ENCODE measurements around the gene CYP27B1.

The CYP27B1 gene

GRCh38 chr12:57750561-57751431 lies 16.1 kb downstream of the CYP27B1 start:
- no peak for DNase-seq

- no peak for DNase-seq
Observed at GRCh38 chr12:57749061-57749460, 17.8 kb downstream of the CYP27B1 start.

GRCh38 chr12:57746025-57746424 lies 20.9 kb downstream of the CYP27B1 start:
- DNase-seq: no peak

- DNase-seq: no peak
Observed at GRCh38 chr12:57745485-57745881, 21.4 kb downstream of the CYP27B1 start.

- DNase-seq: peak; percentile 98
Observed at GRCh38 chr12:57744777-57745484, 21.9 kb downstream of the CYP27B1 start, which contains the start of gene TSPAN31. TSS of gene TSPAN31 (plus strand) at chr12:57745039. CDS start at chr12:57745155, 116 bp downstream.

GRCh38 chr12:57744194-57744776 lies 22.6 kb downstream of the CYP27B1 start:
- DNase-seq: peak; percentile 84

GRCh38 chr12:57743769-57744168 lies 23.1 kb downstream of the CYP27B1 start:
- no peak for DNase-seq

GRCh38 chr12:57741844-57742738 lies 24.8 kb downstream of the CYP27B1 start:
- DNase-seq: peak; percentile 85

- no peak for DNase-seq
Observed at GRCh38 chr12:57741413-57741789, 25.5 kb downstream of the CYP27B1 start.

GRCh38 chr12:57740656-57741412 lies 26.0 kb downstream of the CYP27B1 start:
- peak; percentile 40 for DNase-seq

GRCh38 chr12:57739914-57740538 lies 26.9 kb downstream of the CYP27B1 start:
- DNase-seq: no peak

- no peak for DNase-seq
Observed at GRCh38 chr12:57739387-57739786, 27.5 kb downstream of the CYP27B1 start.

GRCh38 chr12:57738661-57739237 lies 28.1 kb downstream of the CYP27B1 start, which contains the start of gene AGAP2:
TSS of gene AGAP2 (minus strand) at chr12:57738742. CDS start at chr12:57738246, 496 bp downstream.
- no peak for DNase-seq

- DNase-seq: no peak
Observed at GRCh38 chr12:57737467-57738460, 29.1 kb downstream of the CYP27B1 start.

- DNase-seq: no peak
Observed at GRCh38 chr12:57736741-57737466, 30.0 kb downstream of the CYP27B1 start.

- no peak for DNase-seq
Observed at GRCh38 chr12:57735952-57736740, 30.7 kb downstream of the CYP27B1 start.

GRCh38 chr12:57735198-57735855 lies 31.6 kb downstream of the CYP27B1 start:
- DNase-seq: no peak

Data from RPMI8226 (cell line).